ENCODE results near the gene PTMS.

PTMS gene

GRCh38 chr12:6768990-6769389, 2.8 kb downstream of the PTMS start (continued):
- TF ChIP-seq ZNF398 (tag by site-specific recombination; IDR thresholded peaks at IDR 0.05) = no peak
- no peak; the same call in 1 of the 2 replicates for TF ChIP-seq EGR2 (tag by site-specific recombination; IDR thresholded peaks at IDR 0.05; ENCODE audit: low read depth)
- no peak for TF ChIP-seq ZNF211 (tag by site-specific recombination; IDR thresholded peaks at IDR 0.05; ENCODE audit: low read depth)
- TF ChIP-seq ZNF501 (tag by site-specific recombination; IDR thresholded peaks at IDR 0.05) = no peak
- TF ChIP-seq ZFP37 (tag by site-specific recombination; IDR thresholded peaks at IDR 0.05) = no peak
- TF ChIP-seq ZNF626 (tag by site-specific recombination; IDR thresholded peaks at IDR 0.05) = no peak
- TF ChIP-seq ZSCAN4 (tag by site-specific recombination; IDR thresholded peaks at IDR 0.05) = no peak
- TF ChIP-seq HIC1 (tag by site-specific recombination; IDR thresholded peaks at IDR 0.05) = no peak
- no peak for TF ChIP-seq ZNF426 (tag by site-specific recombination; IDR thresholded peaks at IDR 0.05)
- TF ChIP-seq ZNF549 (tag by site-specific recombination; IDR thresholded peaks at IDR 0.05) = no peak
- no peak for TF ChIP-seq ELK4 (IDR thresholded peaks at IDR 0.05; ENCODE audit: borderline replicate concordance, low read depth, low read length)
- no peak for TF ChIP-seq ZNF140 (tag by site-specific recombination; IDR thresholded peaks at IDR 0.05)
- no peak for TF ChIP-seq HOXA7 (CRISPR knock-in tag; IDR thresholded peaks at IDR 0.05; ENCODE audit: borderline replicate concordance)
- 0 out of 2 replicates have a peak, but pooled peaks have one; percentile 17 for TF ChIP-seq ZBTB8A (tag by site-specific recombination; IDR thresholded peaks at IDR 0.05)
- TF ChIP-seq HOXC10 (CRISPR knock-in tag; IDR thresholded peaks at IDR 0.05) = no peak

DNA sequence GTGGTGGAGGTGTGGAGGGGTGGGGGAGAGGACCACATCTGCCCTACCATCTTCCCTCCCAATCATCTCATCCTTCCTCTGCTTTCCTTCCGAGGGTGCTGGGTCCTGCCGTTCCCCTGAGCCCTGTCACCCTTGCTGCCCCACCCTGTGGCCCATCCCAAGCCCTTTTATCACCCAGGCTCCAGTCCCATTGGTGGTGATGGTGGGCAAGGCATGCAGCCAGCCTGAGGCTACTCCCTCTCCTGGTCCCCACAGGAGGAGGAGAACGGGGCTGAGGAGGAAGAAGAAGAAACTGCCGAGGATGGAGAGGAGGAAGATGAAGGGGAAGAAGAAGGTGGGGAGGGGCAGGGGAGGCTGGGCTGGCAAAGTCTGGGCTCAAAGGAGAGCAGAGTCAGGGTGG, 3.5 kb downstream of the PTMS start:
- H3K4me3 ChIP-seq (ENCODE audit: low read depth, low read length) = no peak overlapping the region
- POLR2A ChIA-PET = interaction anchor here (0.7 to 4.7 kb wide), 6 partner anchors 9 to 235 kb away, joined by 3 to 42 read pairs (median 4); partner anchors contain the start of genes COPS7A, GAPDH, GPR162 and MLF2
- CTCF ChIA-PET = interaction anchor here (0.6 to 7.8 kb wide), 4 partner anchors 10 to 99 kb away, joined by 4 to 140 read pairs (median 38); partner anchors contain the start of gene MLF2
- H3K36me3 ChIP-seq (ENCODE audit: control insufficient read depth in 2 of 2, insufficient read depth in 1 of 2, low read length in 2 of 2) = peaks cover 11 to 26% of the 10 kb centered on the region in 2 experiments; a peak in 2 of 3 replicates
- no peaks in the 10 kb centered on the region for H3K9me3 ChIP-seq (ENCODE audit: control insufficient read depth, insufficient read depth, low read depth, low read length)
- no peak overlapping the region for H3K27ac ChIP-seq (ENCODE audit: extremely low read depth, low read depth, low read length)
- no peak for TF ChIP-seq MEIS1 (CRISPR knock-in tag; IDR thresholded peaks at IDR 0.05; ENCODE audit: borderline replicate concordance)
- no peak for TF ChIP-seq ZSCAN4 (tag by site-specific recombination; IDR thresholded peaks at IDR 0.05)
- TF ChIP-seq ZNF366 (tag by site-specific recombination; conservative IDR thresholded peaks at IDR 0.05) = 0 out of 2 replicates have a peak, but pooled peaks have one; percentile 9
- peaks cover 25% of the 10 kb centered on the region for H3K4me1 ChIP-seq (ENCODE audit: control insufficient read depth, insufficient read depth, low read length)
